HL-60/S4 treated with retinoic acid at 250 ng/mL for 4 days and 3 days (cell line): ENCODE data around the gene DYNLT2B.
"Not testable (repeated sequence)": the region's sequence is repeated elsewhere in the genome, so short reads cannot be mapped to it uniquely, and the experiment has no call there.

Source experiments
- in situ Hi-C: fragments of 300-500 bp; cut with MboI; formaldehyde crosslinking; loops from 2 replicates; pipeline ENCODE4 v1.7.0; 2022; ENCODE audit warnings: low sequenced_read_pairs

DYNLT2B gene

DNA sequence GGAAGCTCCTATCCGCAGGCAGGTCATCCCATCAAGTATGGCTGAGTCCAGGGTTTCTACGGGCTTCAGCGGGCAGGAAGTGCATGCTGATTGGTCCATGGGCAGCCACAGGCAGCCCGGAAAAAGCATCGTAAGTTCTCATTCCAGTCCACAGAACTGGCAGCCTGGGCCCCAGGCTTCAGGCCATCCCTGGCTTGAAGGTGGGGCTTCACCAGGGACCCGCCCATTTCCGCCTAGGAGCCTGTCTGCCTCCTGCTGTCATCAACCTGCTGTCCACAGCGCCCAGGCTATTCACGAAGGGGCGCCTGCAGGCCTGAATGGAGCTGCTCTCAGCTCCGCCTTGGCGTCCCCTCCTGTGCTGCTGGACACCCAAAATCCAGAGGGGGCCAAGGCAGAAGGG, 44.4 kb downstream of the DYNLT2B start:
- in situ Hi-C loops = no loop called here

DNA sequence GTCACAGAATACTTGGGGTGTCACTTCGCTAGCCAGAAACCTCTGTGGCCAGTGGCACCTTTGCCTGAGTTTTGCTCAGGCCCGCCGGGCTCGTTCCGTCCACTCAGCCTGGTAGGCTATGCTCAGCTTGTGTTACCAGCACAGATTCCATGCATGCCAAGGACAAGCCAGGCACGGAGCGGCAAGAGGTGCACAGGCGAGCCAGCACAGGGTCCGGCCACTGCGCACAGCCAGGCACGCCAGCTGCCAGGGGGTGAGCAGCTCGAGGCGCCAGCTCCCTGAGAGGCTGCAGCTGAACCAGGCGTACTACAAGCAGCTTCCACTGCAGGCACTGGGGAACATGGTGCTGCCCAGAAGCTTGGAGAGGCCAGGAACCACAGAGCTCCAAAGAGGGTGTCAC, 45.2 kb downstream of the DYNLT2B start:
- in situ Hi-C loops = no loop called here

DNA sequence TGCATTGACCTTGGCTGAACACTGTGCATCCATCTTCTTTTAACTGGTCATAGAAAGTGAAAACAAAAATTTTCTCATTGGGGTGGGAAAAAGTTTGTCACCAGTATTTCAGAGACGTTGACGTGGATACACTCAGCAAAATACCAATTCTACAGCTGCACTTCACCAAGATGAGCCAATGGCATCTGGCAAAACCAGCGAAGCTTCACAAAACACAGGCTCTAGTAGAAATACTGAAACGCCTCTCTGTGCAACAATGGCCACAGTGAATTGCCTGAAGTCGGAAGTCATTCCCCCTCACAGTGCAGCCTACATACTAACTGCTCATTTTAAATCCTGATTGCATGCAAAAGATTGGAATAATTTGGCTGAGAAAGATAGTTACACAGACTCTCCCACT, 47.5 kb downstream of the DYNLT2B start:
- in situ Hi-C loops = no loop called here

DNA sequence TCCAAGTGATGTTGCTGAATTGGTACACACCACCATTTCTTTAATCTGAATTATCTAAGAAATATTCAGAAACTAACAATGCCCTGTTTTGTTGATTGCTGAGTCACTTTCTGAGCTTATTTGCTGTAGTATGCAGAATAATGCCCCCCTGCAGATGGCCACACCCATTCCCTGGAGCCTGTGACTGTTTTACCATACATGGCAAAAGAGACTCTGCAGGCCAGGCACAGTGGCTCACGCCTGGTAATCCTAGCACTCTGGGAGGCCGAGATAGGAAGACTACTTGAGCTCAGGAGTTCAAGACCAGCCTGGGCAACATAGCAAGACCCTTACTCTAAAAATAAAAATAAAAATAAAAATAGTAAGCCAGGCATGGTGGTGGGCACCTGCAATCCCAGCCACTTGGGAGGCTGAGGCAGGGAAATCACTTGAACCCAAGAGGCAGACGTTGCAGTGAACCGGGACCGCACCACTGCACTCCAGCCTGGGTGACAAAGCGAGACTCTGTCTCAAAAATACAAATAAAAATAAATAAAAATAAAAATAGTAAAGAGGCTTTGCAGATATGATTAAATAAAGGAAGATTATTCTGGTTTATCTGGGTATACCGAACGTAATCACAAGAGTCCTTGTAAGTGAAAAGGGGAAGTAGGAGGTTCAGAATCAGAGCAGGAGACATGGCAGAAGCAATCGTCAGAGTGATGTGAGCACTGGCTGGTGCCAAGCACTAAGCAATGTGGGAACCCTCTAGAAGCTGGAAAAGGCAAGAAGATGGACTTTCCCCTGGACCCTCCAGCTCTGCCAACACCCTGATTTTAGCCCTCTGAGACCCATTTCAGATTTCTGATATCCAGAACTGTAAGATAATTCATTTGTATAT, 49.5 kb downstream of the DYNLT2B start:
- in situ Hi-C loops = no loop called here

DNA sequence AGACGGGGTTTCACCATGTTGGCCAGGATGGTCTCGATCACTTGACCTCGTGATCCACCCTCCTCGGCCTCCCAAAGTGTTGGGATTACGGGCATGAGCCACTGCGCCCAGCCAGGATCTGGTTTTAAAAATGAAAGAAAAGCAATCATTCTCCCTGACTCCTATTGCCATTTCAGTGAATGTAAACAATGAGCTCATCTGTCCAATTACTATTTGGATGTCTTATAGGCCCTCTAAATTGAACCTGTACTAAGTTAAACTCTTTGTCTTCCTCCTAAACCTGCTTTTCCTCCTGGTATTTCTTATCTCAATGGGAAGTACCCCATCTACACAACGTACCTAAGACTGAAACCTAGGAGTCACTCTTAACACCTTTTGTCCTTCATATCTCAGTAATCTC, 54.2 kb downstream of the DYNLT2B start:
- in situ Hi-C loops = no loop called here

DNA sequence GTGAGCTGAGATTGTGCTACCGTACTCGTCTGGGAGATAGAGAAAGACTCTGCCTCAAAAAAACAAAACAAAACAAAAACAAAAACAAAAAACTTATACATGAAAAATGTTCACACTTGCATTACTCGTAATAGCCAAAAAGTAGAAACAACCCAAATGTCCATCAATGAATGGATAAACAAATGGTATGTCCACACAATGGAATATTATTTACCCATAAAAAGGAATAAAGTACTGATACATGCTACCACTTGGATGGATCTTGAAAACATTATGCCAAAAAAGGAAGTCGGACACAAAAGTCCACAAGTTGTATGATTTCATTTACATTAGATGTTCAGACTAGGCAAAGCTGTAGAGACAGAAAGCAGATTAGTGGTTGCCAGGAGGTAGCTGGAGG, 57.3 kb downstream of the DYNLT2B start:
- in situ Hi-C loops = no loop called here

DNA sequence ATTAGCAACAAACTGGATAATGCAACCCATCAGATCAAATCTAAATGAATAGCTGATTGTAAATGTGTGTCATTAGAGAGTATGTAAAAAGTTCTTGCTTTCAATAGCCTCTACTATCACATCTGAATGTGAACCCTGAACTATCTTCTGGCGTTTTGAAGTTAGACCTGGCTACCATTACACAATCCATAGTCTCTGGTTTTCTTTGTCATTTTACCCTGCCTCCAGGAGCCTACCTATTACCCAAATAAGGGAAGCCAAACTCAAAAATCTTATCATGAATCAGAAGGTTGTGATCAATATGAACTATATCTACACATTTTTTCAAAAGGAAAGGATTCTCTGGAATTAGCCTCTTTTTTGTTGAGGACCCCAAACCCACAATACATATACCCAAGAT, 62.3 kb downstream of the DYNLT2B start:
- in situ Hi-C loops = no loop called here

DNA sequence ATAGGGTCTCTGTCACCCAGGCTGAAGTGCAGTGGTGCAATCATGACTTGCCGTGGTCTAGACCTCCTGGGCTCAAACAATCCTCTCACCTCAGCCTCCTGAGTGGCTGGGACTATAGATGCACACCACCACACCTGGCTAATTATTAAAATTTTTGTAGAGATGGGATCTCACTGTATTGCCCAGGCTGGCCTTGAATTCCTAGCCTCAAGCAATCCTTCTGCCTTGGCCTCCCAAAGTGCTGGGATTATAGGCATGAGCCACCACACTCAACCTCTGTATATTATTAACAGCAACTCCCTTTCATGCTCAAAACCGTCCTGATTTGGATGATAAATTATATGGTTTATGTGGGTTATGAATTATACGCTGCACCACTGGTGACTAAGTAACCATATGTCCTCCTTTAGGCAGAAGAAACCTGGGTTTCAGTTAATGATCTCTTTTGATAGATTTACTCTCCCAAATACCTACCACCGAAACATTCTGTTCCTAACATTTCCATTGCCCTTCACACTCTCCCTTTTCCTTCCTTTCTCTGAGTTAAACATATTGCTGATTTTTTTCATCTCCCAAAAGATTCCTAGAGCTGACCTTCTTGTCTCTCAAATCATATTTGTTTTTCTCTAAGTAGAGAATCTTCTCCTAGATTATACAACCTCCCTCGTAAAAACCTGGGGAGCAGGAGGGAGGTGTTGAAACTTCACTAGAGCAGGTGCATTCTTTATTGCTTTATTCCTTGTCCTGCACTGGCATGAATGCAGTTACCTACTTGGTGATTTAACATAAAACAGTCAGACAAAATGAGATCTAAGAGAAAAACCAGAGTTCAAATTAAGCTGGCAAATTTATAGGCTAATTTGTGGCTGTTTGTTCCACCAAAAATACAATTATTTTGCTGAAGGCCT, 63.4 kb downstream of the DYNLT2B start:
- in situ Hi-C loops = loop anchor here (5.0 kb wide), 1 partner anchor 258 kb away; no protein-coding TSS in a partner anchor

DNA sequence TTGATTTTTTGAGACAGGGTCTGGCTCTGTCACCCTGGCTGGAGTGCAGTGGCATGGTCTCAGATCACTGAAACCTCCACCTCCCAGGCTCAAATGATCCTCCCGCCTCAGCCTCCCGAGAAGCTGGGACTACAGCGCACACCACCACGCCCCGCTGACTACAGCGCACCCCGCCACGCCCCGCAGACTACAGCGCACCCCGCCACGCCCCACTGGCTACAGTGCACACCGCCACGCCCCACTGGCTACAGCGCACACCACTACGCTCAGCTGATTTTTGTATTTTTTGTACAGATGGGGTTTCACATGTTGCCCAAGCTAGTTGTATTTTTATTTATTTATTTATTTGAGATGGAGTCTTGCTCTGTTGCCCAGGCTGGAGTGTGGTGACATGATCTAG, 66.1 kb downstream of the DYNLT2B start:
- in situ Hi-C loops = loop anchor here (5.0 kb wide), 1 partner anchor 260 kb away; no protein-coding TSS in a partner anchor

DNA sequence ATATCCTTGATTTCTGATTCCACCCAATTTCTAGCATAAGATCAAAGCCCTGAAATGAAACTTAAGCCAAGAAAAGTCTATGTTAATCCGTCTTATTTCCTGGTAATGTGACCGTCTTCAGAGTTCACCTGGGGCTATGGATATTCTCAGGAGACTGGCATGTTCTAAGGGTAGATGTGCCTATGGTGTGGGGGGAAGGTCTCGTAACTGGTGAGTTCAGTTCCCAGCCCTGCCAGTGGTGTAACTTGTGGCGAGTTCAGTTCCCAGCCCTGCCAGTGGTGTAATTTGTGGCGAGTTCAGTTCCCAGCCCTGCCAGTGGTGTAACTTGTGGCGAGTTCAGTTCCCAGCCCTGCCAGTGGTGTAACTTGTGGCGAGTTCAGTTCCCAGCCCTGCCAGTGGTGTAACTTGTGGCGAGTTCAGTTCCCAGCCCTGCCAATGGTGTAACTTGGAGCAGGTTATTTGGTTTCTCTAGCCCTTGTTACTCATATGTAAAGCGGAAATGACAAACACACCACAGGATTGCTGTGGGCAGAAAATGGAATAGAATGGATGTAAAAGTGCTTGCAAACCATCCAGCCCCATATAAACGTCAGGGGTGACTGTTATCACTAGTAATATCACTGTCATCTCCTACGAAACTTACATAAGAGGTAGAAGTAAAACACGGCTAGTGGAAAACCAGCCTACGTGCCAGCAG, 71.3 kb downstream of the DYNLT2B start:
- in situ Hi-C loops = no loop called here

DNA sequence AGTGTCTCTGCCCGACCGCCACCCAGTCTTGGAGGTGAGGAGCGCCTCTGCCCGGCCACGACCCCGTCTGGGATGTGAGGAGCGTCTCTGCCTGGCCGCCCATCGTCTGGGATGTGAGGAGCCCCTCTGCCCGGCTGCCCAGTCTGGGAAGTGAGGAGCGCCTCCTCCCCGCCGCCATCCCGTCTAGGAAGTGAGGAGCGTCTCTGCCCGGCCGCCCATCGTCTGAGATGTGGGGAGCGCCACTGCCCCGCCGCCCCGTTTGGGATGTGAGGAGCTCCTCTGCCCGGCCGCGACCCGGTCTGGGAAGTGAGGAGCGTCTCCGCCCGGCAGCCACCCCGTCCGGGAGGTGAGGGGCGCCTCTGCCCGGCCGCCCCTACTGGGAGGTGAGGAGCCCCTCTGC, 73.9 kb downstream of the DYNLT2B start:
- in situ Hi-C loops = not testable (repeated sequence)

DNA sequence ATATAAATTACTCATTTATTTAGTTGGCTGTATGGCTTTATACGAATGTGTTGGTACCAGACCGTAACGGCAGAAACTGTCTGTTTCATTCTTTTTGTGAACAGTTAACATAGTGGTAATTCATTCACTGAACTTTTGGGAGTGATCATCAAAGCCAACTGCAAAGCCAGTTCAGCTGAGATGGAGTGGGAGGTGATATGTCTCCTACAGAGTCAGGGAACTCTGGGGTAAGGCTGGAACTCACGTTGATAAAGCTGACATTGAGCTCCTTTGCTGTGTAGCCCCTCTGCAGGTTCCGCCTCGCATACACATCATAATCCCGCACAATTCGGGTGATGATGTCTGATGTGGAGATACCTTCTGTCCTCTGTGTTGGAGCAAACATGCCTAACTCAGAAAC, 76.3 kb downstream of the DYNLT2B start:
- in situ Hi-C loops = no loop called here
